ENCODE results near the gene COP1.
"Not testable (repeated sequence)": the region's sequence is repeated elsewhere in the genome, so short reads cannot be mapped to it uniquely, and the experiment has no call there.

The COP1 gene

DNA sequence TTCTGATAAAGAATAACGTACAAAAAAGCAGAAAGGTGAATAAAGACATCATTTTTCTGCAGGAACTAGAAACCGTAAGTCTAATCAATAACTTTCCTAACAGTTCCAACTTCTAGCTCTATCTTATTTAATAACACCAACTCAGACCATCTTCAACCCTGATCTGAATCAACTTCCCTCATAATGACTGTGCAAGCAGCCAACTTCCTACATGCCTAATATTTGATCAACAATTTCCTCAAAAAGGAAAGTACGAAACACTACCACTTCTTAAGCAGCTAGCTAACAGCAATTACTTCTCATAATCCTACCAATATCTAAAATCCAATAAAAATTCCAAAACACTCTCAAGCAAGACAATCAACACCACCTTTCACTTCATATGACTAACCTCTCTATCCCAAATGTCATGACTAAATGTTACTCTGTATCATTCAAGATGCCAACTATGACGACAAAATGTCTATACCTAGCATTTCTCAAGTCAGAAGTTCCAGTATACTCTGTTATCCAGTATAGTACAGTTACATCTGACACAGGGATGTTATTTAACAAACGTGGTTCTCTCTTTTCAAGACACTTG is 1.7 kb downstream of the COP1 start:
- no peak overlapping the region for H3K4ac ChIP-seq (ENCODE audit: low read length)
- no peak overlapping the region for H3K23ac ChIP-seq (ENCODE audit: low read depth, low read length, poor library complexity)
- DNase-seq (ENCODE audit: low spot score) = no peak
- H3K4me2 ChIP-seq (ENCODE audit: insufficient read depth, low read length, poor library complexity, severe bottlenecking) = peak overlapping the region; percentile 35
- H2AK5ac ChIP-seq (ENCODE audit: low read depth, low read length) = no peak overlapping the region
- H3K36me3 ChIP-seq (replicated peaks in 1 of 2; ENCODE audit: control insufficient read depth in 2 of 2, insufficient read depth in 2 of 2, low read length in 2 of 2) = no peaks in the 10 kb centered on the region
- no peak overlapping the region for H3K9ac ChIP-seq (ENCODE audit: low read depth, low read length, poor library complexity)
- H4K91ac ChIP-seq (ENCODE audit: low read depth, low read length, poor library complexity) = no peak overlapping the region
- H3K27ac ChIP-seq (replicated peaks; ENCODE audit: low read length) = no peak overlapping the region
- peaks cover 3% of the 10 kb centered on the region for H3K79me1 ChIP-seq (ENCODE audit: low read depth, low read length)
- no peak overlapping the region for H2AFZ ChIP-seq (ENCODE audit: low read length)
- no peaks in the 10 kb centered on the region for H3K27me3 ChIP-seq (ENCODE audit: control insufficient read depth in 3 of 3, insufficient read depth in 3 of 3, low read depth in 1 of 3, low read length in 3 of 3)
- H2BK15ac ChIP-seq (ENCODE audit: low read length) = no peak overlapping the region
- no peak overlapping the region for H3K18ac ChIP-seq (ENCODE audit: low read length)
- peak overlapping the region in 1 of 2 donors; percentile 68 for H3K4me3 ChIP-seq (ENCODE audit: low read length in 2 of 2)
- no peak overlapping the region for H2BK5ac ChIP-seq (ENCODE audit: low read length)
- no peak overlapping the region for H3K14ac ChIP-seq (ENCODE audit: low read length)
- peaks cover 3 to 5% of the 10 kb centered on the region in 2 donors for H3K4me1 ChIP-seq (ENCODE audit: control insufficient read depth in 2 of 2, insufficient read depth in 1 of 2, low read depth in 1 of 2, low read length in 2 of 2)
- no CpG with 5 or more reads among the region's 5 CpGs for WGBS, 2 donors (ENCODE audit: extremely low coverage in 2 of 2, insufficient read length in 2 of 2, insufficient replicate concordance in 1 of 2)
- no peaks in the 10 kb centered on the region for H3K9me3 ChIP-seq (replicated peaks in 1 of 2; ENCODE audit: control insufficient read depth in 2 of 2, insufficient read depth in 1 of 2, low read depth in 1 of 2, low read length in 2 of 2)
- no peak overlapping the region for H4K8ac ChIP-seq (ENCODE audit: low read depth, low read length)
- H2BK12ac ChIP-seq (ENCODE audit: low read length) = no peak overlapping the region
- H2BK120ac ChIP-seq (ENCODE audit: low read depth, low read length) = no peak overlapping the region

- WGBS, 2 donors (ENCODE audit: extremely low coverage in 2 of 2, insufficient read length in 2 of 2, insufficient replicate concordance in 1 of 2) = no CpG with 5 or more reads among the region's 9 CpGs
Observed at GRCh38 chr1:176204655-176205054, 2.4 kb downstream of the COP1 start.

GRCh38 chr1:176203735-176204134 is 3.4 kb downstream of the COP1 start:
- no peaks in the 10 kb centered on the region for H3K36me3 ChIP-seq (replicated peaks in 1 of 2; ENCODE audit: control insufficient read depth in 2 of 2, insufficient read depth in 2 of 2, low read length in 2 of 2)
- H3K23ac ChIP-seq (ENCODE audit: low read depth, low read length, poor library complexity) = no peak overlapping the region
- H3K9ac ChIP-seq (ENCODE audit: low read depth, low read length, poor library complexity) = no peak overlapping the region
- H3K4me3 ChIP-seq (ENCODE audit: low read length in 2 of 2) = no peak overlapping the region
- no peak for DNase-seq (ENCODE audit: low spot score)
- H2BK5ac ChIP-seq (ENCODE audit: low read length) = no peak overlapping the region
- H3K27ac ChIP-seq (replicated peaks; ENCODE audit: low read length) = no peak overlapping the region
- H3K9me3 ChIP-seq (replicated peaks in 1 of 2; ENCODE audit: control insufficient read depth in 2 of 2, insufficient read depth in 1 of 2, low read depth in 1 of 2, low read length in 2 of 2) = peaks cover 0 to under 1% of the 10 kb centered on the region in 2 donors
- H2AFZ ChIP-seq (ENCODE audit: low read length) = no peak overlapping the region
- WGBS, 2 donors (ENCODE audit: extremely low coverage in 2 of 2, insufficient read length in 2 of 2, insufficient replicate concordance in 1 of 2) = no CpG with 5 or more reads among the region's 4 CpGs
- H3K27me3 ChIP-seq (ENCODE audit: control insufficient read depth in 3 of 3, insufficient read depth in 3 of 3, low read depth in 1 of 3, low read length in 3 of 3) = no peaks in the 10 kb centered on the region
- H3K79me1 ChIP-seq (ENCODE audit: low read depth, low read length) = peaks cover 3% of the 10 kb centered on the region
- H2BK12ac ChIP-seq (ENCODE audit: low read length) = no peak overlapping the region
- H2AK5ac ChIP-seq (ENCODE audit: low read depth, low read length) = no peak overlapping the region
- H4K91ac ChIP-seq (ENCODE audit: low read depth, low read length, poor library complexity) = no peak overlapping the region
- H3K4me1 ChIP-seq (ENCODE audit: control insufficient read depth in 2 of 2, insufficient read depth in 1 of 2, low read depth in 1 of 2, low read length in 2 of 2) = peaks cover 3 to 5% of the 10 kb centered on the region in 2 donors
- H3K4me2 ChIP-seq (ENCODE audit: insufficient read depth, low read length, poor library complexity, severe bottlenecking) = no peak overlapping the region
- H2BK15ac ChIP-seq (ENCODE audit: low read length) = no peak overlapping the region
- H3K14ac ChIP-seq (ENCODE audit: low read length) = no peak overlapping the region
- H2BK120ac ChIP-seq (ENCODE audit: low read depth, low read length) = no peak overlapping the region
- H4K8ac ChIP-seq (ENCODE audit: low read depth, low read length) = no peak overlapping the region
- no peak overlapping the region for H3K18ac ChIP-seq (ENCODE audit: low read length)
- H3K4ac ChIP-seq (ENCODE audit: low read length) = no peak overlapping the region

More at GRCh38 chr1:176204655-176205054, 2.4 kb downstream of the COP1 start:
- H2BK12ac ChIP-seq (ENCODE audit: low read length); DNase-seq (ENCODE audit: low spot score); H2BK15ac ChIP-seq (ENCODE audit: low read length); H3K4ac ChIP-seq (ENCODE audit: low read length); H2BK120ac ChIP-seq (ENCODE audit: low read depth, low read length); H3K4me2 ChIP-seq (ENCODE audit: insufficient read depth, low read length, poor library complexity, severe bottlenecking); H3K79me1 ChIP-seq (ENCODE audit: low read depth, low read length); H3K36me3 ChIP-seq (replicated peaks in 1 of 2; ENCODE audit: control insufficient read depth in 2 of 2, insufficient read depth in 2 of 2, low read length in 2 of 2); H4K8ac ChIP-seq (ENCODE audit: low read depth, low read length); H3K9ac ChIP-seq (ENCODE audit: low read depth, low read length, poor library complexity); H3K4me1 ChIP-seq (ENCODE audit: control insufficient read depth in 2 of 2, insufficient read depth in 1 of 2, low read depth in 1 of 2, low read length in 2 of 2); H2AK5ac ChIP-seq (ENCODE audit: low read depth, low read length); H3K14ac ChIP-seq (ENCODE audit: low read length); H4K91ac ChIP-seq (ENCODE audit: low read depth, low read length, poor library complexity); H3K18ac ChIP-seq (ENCODE audit: low read length); H3K23ac ChIP-seq (ENCODE audit: low read depth, low read length, poor library complexity); H2BK5ac ChIP-seq (ENCODE audit: low read length); H3K27ac ChIP-seq (replicated peaks; ENCODE audit: low read length); H3K9me3 ChIP-seq (replicated peaks in 1 of 2; ENCODE audit: control insufficient read depth in 2 of 2, insufficient read depth in 1 of 2, low read depth in 1 of 2, low read length in 2 of 2); H3K27me3 ChIP-seq (ENCODE audit: control insufficient read depth in 3 of 3, insufficient read depth in 3 of 3, low read depth in 1 of 3, low read length in 3 of 3); H2AFZ ChIP-seq (ENCODE audit: low read length): not testable (repeated sequence)
- H3K4me3 ChIP-seq (ENCODE audit: low read length in 2 of 2) = peak overlapping the region in 1 of 2 donors; percentile 68

GRCh38 chr1:176201568-176201967 is 5.5 kb downstream of the COP1 start:
- Histone ChIP-seq H3K4ac (ENCODE audit: low read length) (no peak overlapping the region), H3K4me3 (ENCODE audit: low read length in 2 of 2) (no peak overlapping the region), H3K18ac (ENCODE audit: low read length) (no peak overlapping the region), H3K27ac (replicated peaks; ENCODE audit: low read length) (no peak overlapping the region), H3K36me3 (replicated peaks in 1 of 2; ENCODE audit: control insufficient read depth in 2 of 2, insufficient read depth in 2 of 2, low read length in 2 of 2) (no peaks in the 10 kb centered on the region), H2BK120ac (ENCODE audit: low read depth, low read length) (no peak overlapping the region), H2BK12ac (ENCODE audit: low read length) (no peak overlapping the region), H2AFZ (ENCODE audit: low read length) (no peak overlapping the region), H3K23ac (ENCODE audit: low read depth, low read length, poor library complexity) (no peak overlapping the region), H4K8ac (ENCODE audit: low read depth, low read length) (no peak overlapping the region), H2BK5ac (ENCODE audit: low read length) (no peak overlapping the region), H3K27me3 (ENCODE audit: control insufficient read depth in 3 of 3, insufficient read depth in 3 of 3, low read depth in 1 of 3, low read length in 3 of 3) (no peaks in the 10 kb centered on the region), H3K9me3 (replicated peaks in 1 of 2; ENCODE audit: control insufficient read depth in 2 of 2, insufficient read depth in 1 of 2, low read depth in 1 of 2, low read length in 2 of 2) (peaks cover 0 to 10% of the 10 kb centered on the region in 2 donors), H2BK15ac (ENCODE audit: low read length) (no peak overlapping the region), H4K91ac (ENCODE audit: low read depth, low read length, poor library complexity) (no peak overlapping the region), H2AK5ac (ENCODE audit: low read depth, low read length) (no peak overlapping the region), H3K4me1 (ENCODE audit: control insufficient read depth in 2 of 2, insufficient read depth in 1 of 2, low read depth in 1 of 2, low read length in 2 of 2) (peaks cover 1 to 5% of the 10 kb centered on the region in 2 donors), H3K79me1 (ENCODE audit: low read depth, low read length) (peaks cover 3% of the 10 kb centered on the region), H3K14ac (ENCODE audit: low read length) (no peak overlapping the region), H3K9ac (ENCODE audit: low read depth, low read length, poor library complexity) (no peak overlapping the region), H3K4me2 (ENCODE audit: insufficient read depth, low read length, poor library complexity, severe bottlenecking) (no peak overlapping the region)
- no peak for DNase-seq (ENCODE audit: low spot score)

All from neuronal stem cell (in vitro differentiated cells).